NB4 (cell line): Measurements from ENCODE around the gene TMEM38A.

Experiments used
- DNase-seq: peaks from one replicate; pipeline ENCODE4 v3.0.0; 2010; ENCODE audit warnings: low read depth
- H3K4me3 ChIP-seq: one replicate; pipeline ENCODE4 v1.5.1; 2011; ENCODE audit warnings: mild to moderate bottlenecking, low read depth, low read length, moderate library complexity
- MAX ChIP-seq: IDR thresholded peaks from 2 replicates; pipeline ENCODE4 v1.6.1; 2011; ENCODE audit warnings: low read depth, low read length
- MYC ChIP-seq: IDR thresholded peaks from 2 replicates; pipeline ENCODE4 v1.6.1; 2011; ENCODE audit warnings: low read depth, low read length
- POLR2A ChIP-seq: IDR thresholded peaks from 2 replicates; pipeline ENCODE4 v1.6.1; 2011; ENCODE audit warnings: mild to moderate bottlenecking; ENCODE audit not compliant: insufficient read length; ENCODE audit errors: extremely low read depth
- TF ChIP-seq, protein P1 (sequence below): IDR thresholded peaks from one replicate; pipeline ENCODE4 v1.5.1; 2012; ENCODE audit warnings: low read depth, low read length

The TMEM38A gene

DNA sequence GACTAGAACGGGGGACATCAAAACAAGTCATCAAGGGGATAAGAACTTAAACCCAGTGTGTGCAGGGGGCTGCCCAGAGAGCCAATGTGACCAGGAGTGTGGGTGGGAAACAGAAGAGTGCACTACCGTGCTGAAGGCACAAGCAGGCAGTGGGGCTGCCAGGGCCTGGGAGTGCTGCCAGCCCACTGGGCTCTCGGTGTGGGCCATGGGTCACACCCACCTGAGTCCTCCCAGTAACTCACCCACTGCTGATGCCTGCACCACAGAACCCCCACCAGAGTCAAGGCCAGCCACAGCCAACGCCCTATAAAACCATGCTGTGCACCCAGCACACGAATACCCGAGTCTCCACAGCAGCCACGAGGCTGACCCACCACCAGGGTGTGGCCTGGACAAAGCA, 41.5 kb upstream of the TMEM38A start:
- H3K4me3 ChIP-seq = no peak overlapping the region
- DNase-seq = no peak
- no peak for TF ChIP-seq MAX
- no peak for TF ChIP-seq MYC
- TF ChIP-seq POLR2A = no peak
- TF ChIP-seq, protein P1, sequence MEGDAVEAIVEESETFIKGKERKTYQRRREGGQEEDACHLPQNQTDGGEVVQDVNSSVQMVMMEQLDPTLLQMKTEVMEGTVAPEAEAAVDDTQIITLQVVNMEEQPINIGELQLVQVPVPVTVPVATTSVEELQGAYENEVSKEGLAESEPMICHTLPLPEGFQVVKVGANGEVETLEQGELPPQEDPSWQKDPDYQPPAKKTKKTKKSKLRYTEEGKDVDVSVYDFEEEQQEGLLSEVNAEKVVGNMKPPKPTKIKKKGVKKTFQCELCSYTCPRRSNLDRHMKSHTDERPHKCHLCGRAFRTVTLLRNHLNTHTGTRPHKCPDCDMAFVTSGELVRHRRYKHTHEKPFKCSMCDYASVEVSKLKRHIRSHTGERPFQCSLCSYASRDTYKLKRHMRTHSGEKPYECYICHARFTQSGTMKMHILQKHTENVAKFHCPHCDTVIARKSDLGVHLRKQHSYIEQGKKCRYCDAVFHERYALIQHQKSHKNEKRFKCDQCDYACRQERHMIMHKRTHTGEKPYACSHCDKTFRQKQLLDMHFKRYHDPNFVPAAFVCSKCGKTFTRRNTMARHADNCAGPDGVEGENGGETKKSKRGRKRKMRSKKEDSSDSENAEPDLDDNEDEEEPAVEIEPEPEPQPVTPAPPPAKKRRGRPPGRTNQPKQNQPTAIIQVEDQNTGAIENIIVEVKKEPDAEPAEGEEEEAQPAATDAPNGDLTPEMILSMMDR = no peak

- no peak overlapping the region for H3K4me3 ChIP-seq
- no peak for DNase-seq
Observed at GRCh38 chr19:16620018-16620417, 40.9 kb upstream of the TMEM38A start.

GRCh38 chr19:16620584-16620983, 40.4 kb upstream of the TMEM38A start:
- no peak overlapping the region for H3K4me3 ChIP-seq
- TF ChIP-seq POLR2A (no peak), MAX (no peak), MYC (no peak)
- TF ChIP-seq, protein P1 = no peak
- DNase-seq = no peak

More at GRCh38 chr19:16620018-16620417, 40.9 kb upstream of the TMEM38A start:
- TF ChIP-seq MYC = no peak
- no peak for TF ChIP-seq MAX
- TF ChIP-seq POLR2A = no peak
- TF ChIP-seq, protein P1 = no peak

- DNase-seq = no peak
- TF ChIP-seq POLR2A = no peak
- TF ChIP-seq, protein P1 = no peak
- no peak for TF ChIP-seq MAX
- TF ChIP-seq MYC = no peak
- H3K4me3 ChIP-seq = no peak overlapping the region
Observed at GRCh38 chr19:16621165-16621800, 39.7 kb upstream of the TMEM38A start.

GRCh38 chr19:16623066-16623465, 37.9 kb upstream of the TMEM38A start:
- H3K4me3 ChIP-seq = no peak overlapping the region
- TF ChIP-seq, protein P1 = no peak
- TF ChIP-seq MAX = no peak
- TF ChIP-seq MYC = no peak
- TF ChIP-seq POLR2A = no peak
- no peak for DNase-seq
